Upper lobe of left lung (tissue), 4 donors: Measurements from ENCODE around the gene MAP7D2.

ENCODE experiments used
- EP300 ChIP-seq, 4 donors: sonication (generic); formaldehyde crosslinking; IDR thresholded peaks; one replicate each; pipeline ENCODE4 v1.5.1; 2017; ENCODE audit warnings: antibody characterized with exemption in 4 of 4, control low read depth in 2 of 4
- POLR2A ChIP-seq, 4 donors: fragments of 450-650 bp; IDR thresholded peaks; one replicate each; pipeline ENCODE4 v1.5.1; 2016 to 2017; ENCODE audit warnings: antibody characterized with exemption in 4 of 4, mild to moderate bottlenecking in 2 of 4
- POLR2AphosphoS5 ChIP-seq, 2 donors: sonication (generic); formaldehyde crosslinking; IDR thresholded peaks; one replicate each; pipeline ENCODE4 v1.5.1; 2017; ENCODE audit warnings: antibody characterized with exemption in 2 of 2
- TF ChIP-seq, protein P1 (sequence below), 6 experiments: fragments of 450-650 bp in 4 of 6; fragments of 200-600 bp in 2 of 6; sonication (generic) in 2 of 6; IDR thresholded peaks; one replicate each; pipeline ENCODE4 v1.5.1; 2016 to 2019; ENCODE audit warnings: antibody characterized with exemption in 6 of 6

- TF ChIP-seq, protein P1, sequence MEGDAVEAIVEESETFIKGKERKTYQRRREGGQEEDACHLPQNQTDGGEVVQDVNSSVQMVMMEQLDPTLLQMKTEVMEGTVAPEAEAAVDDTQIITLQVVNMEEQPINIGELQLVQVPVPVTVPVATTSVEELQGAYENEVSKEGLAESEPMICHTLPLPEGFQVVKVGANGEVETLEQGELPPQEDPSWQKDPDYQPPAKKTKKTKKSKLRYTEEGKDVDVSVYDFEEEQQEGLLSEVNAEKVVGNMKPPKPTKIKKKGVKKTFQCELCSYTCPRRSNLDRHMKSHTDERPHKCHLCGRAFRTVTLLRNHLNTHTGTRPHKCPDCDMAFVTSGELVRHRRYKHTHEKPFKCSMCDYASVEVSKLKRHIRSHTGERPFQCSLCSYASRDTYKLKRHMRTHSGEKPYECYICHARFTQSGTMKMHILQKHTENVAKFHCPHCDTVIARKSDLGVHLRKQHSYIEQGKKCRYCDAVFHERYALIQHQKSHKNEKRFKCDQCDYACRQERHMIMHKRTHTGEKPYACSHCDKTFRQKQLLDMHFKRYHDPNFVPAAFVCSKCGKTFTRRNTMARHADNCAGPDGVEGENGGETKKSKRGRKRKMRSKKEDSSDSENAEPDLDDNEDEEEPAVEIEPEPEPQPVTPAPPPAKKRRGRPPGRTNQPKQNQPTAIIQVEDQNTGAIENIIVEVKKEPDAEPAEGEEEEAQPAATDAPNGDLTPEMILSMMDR (IDR thresholded peaks at IDR 0.05) = no peak
- TF ChIP-seq POLR2AphosphoS5 (IDR thresholded peaks at IDR 0.05) = no peak
- no peak for TF ChIP-seq POLR2A (IDR thresholded peaks at IDR 0.05)
- no peak for TF ChIP-seq EP300 (IDR thresholded peaks at IDR 0.05)
These were observed at the start of gene MAP7D2 for GRCh38 chrX:20116577-20117240.
